Measurements from ENCODE around the gene TMEM60.

DNA sequence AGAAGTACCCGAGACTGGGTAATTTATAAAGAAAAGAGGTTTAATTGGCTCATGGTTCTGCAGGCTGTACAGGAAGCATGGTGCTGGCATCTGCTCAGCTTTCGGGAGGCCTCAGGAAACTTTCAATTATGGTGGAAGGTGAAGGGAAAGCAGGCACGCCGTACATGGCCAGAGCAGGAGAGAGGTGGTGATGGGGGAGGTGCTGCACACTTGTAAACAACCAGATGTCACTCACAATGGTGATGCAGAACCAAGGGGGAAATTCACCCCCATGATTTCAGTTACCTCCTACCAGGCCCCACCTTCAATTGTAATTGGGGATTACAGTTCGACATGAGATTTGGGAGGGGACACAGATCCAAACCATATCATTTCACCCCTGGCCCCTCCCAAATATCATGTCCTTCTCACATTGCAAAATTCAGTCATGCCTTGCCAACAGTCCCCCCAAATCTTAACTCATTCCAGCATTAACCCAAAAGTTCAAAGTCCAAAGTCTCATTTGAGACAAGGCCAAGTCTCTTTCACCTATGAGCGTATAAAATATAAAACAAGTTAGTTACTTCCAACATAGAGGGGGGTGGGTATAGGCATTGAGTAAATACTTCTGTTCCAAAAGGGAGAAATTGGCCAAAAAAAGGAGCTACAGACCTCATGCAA is 51.9 kb downstream of the TMEM60 start:
- TF ChIP-seq, protein P1, sequence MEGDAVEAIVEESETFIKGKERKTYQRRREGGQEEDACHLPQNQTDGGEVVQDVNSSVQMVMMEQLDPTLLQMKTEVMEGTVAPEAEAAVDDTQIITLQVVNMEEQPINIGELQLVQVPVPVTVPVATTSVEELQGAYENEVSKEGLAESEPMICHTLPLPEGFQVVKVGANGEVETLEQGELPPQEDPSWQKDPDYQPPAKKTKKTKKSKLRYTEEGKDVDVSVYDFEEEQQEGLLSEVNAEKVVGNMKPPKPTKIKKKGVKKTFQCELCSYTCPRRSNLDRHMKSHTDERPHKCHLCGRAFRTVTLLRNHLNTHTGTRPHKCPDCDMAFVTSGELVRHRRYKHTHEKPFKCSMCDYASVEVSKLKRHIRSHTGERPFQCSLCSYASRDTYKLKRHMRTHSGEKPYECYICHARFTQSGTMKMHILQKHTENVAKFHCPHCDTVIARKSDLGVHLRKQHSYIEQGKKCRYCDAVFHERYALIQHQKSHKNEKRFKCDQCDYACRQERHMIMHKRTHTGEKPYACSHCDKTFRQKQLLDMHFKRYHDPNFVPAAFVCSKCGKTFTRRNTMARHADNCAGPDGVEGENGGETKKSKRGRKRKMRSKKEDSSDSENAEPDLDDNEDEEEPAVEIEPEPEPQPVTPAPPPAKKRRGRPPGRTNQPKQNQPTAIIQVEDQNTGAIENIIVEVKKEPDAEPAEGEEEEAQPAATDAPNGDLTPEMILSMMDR (conservative IDR thresholded peaks at IDR 0.05; ENCODE audit: low read length): no peak
- no peak for TF ChIP-seq EZH2phosphoT487 (IDR thresholded peaks at IDR 0.05; ENCODE audit: borderline replicate concordance, low read depth, low read length)

Measured in OCI-LY7 (cell line).